ENCODE measurements around the gene CPM. TPM values are rescaled to one million over a fixed set of nuclear protein-coding genes. Genes with fewer than 3 reads are reported as not detected.

Gene CPM
- total RNA-seq, 1 donor from 2014 or later: 3.6 TPM

GRCh38 chr12:68863109-68863770, 69.7 kb downstream of the CPM start:
- no peaks in the 10 kb centered on the region for H3K36me3 Mint-ChIP-seq (ENCODE audit: low read depth, unreplicated experiment)
- TF ChIP-seq CTCF (IDR thresholded peaks at IDR 0.05; ENCODE audit: unreplicated experiment): no peak
- H3K4me1 Mint-ChIP-seq (ENCODE audit: unreplicated experiment): no peaks in the 10 kb centered on the region
- no peak for DNase-seq (ENCODE audit: low spot score)
- no peaks in the 10 kb centered on the region for H3K9me3 Mint-ChIP-seq (ENCODE audit: unreplicated experiment)
- H3K4me3 Mint-ChIP-seq (ENCODE audit: unreplicated experiment): no peak overlapping the region
- no peak overlapping the region for H3K27ac Mint-ChIP-seq (ENCODE audit: unreplicated experiment)
- H3K27me3 Mint-ChIP-seq (ENCODE audit: unreplicated experiment): no peaks in the 10 kb centered on the region

GRCh38 chr12:68861890-68862289, 71.1 kb downstream of the CPM start:
- Mint-ChIP-seq H3K9me3 (ENCODE audit: unreplicated experiment) (no peaks in the 10 kb centered on the region), H3K4me3 (ENCODE audit: unreplicated experiment) (no peak overlapping the region), H3K27me3 (ENCODE audit: unreplicated experiment) (no peaks in the 10 kb centered on the region), H3K36me3 (ENCODE audit: low read depth, unreplicated experiment) (no peaks in the 10 kb centered on the region), H3K27ac (ENCODE audit: unreplicated experiment) (no peak overlapping the region), H3K4me1 (ENCODE audit: unreplicated experiment) (no peaks in the 10 kb centered on the region)
- TF ChIP-seq CTCF (IDR thresholded peaks at IDR 0.05; ENCODE audit: unreplicated experiment): no peak
- DNase-seq (ENCODE audit: low spot score): no peak

GRCh38 chr12:68856510-68856909, 76.5 kb downstream of the CPM start:
- Mint-ChIP-seq H3K27ac (ENCODE audit: unreplicated experiment) (no peak overlapping the region), H3K4me1 (ENCODE audit: unreplicated experiment) (no peaks in the 10 kb centered on the region), H3K4me3 (ENCODE audit: unreplicated experiment) (no peak overlapping the region), H3K9me3 (ENCODE audit: unreplicated experiment) (no peaks in the 10 kb centered on the region), H3K36me3 (ENCODE audit: low read depth, unreplicated experiment) (no peaks in the 10 kb centered on the region), H3K27me3 (ENCODE audit: unreplicated experiment) (peaks cover 5% of the 10 kb centered on the region)
- TF ChIP-seq CTCF (IDR thresholded peaks at IDR 0.05; ENCODE audit: unreplicated experiment): no peak
- DNase-seq (ENCODE audit: low spot score): no peak

GRCh38 chr12:68855771-68856170, 77.2 kb downstream of the CPM start:
- Mint-ChIP-seq H3K9me3 (ENCODE audit: unreplicated experiment) (no peaks in the 10 kb centered on the region), H3K27me3 (ENCODE audit: unreplicated experiment) (peaks cover 5% of the 10 kb centered on the region), H3K27ac (ENCODE audit: unreplicated experiment) (no peak overlapping the region), H3K36me3 (ENCODE audit: low read depth, unreplicated experiment) (no peaks in the 10 kb centered on the region), H3K4me3 (ENCODE audit: unreplicated experiment) (no peak overlapping the region), H3K4me1 (ENCODE audit: unreplicated experiment) (no peaks in the 10 kb centered on the region)
- TF ChIP-seq CTCF (IDR thresholded peaks at IDR 0.05; ENCODE audit: unreplicated experiment): no peak
- no peak for DNase-seq (ENCODE audit: low spot score)

- Mint-ChIP-seq H3K9me3 (ENCODE audit: unreplicated experiment) (no peaks in the 10 kb centered on the region), H3K36me3 (ENCODE audit: low read depth, unreplicated experiment) (no peaks in the 10 kb centered on the region), H3K4me1 (ENCODE audit: unreplicated experiment) (no peaks in the 10 kb centered on the region), H3K4me3 (ENCODE audit: unreplicated experiment) (no peak overlapping the region), H3K27ac (ENCODE audit: unreplicated experiment) (no peak overlapping the region), H3K27me3 (ENCODE audit: unreplicated experiment) (peaks cover 5% of the 10 kb centered on the region)
- no peak for DNase-seq (ENCODE audit: low spot score)
- no peak for TF ChIP-seq CTCF (IDR thresholded peaks at IDR 0.05; ENCODE audit: unreplicated experiment)
Measured at GRCh38 chr12:68855111-68855510, 77.9 kb downstream of the CPM start.
